ENCODE data around the gene SCGB2A2. TPM values are rescaled to one million over a fixed set of nuclear protein-coding genes. Genes with fewer than 3 reads are reported as not detected.

SCGB2A2 gene
- total RNA-seq, 1 experiment from 2014 or later, result not detected

GRCh38 chr11:62256281-62256680 lies 13.7 kb upstream of the SCGB2A2 start:
- Mint-ChIP-seq H3K27me3 (ENCODE audit: insufficient read depth, unreplicated experiment) (peaks cover 34% of the 10 kb centered on the region), H3K4me3 (ENCODE audit: unreplicated experiment) (no peak overlapping the region), H3K27ac (ENCODE audit: low read depth, unreplicated experiment) (no peak overlapping the region), H3K9me3 (ENCODE audit: unreplicated experiment) (peaks cover 11% of the 10 kb centered on the region), H3K36me3 (ENCODE audit: insufficient read depth, unreplicated experiment) (no peaks in the 10 kb centered on the region), H3K4me1 (ENCODE audit: insufficient read depth, unreplicated experiment) (no peaks in the 10 kb centered on the region)
- TF ChIP-seq, protein P1, sequence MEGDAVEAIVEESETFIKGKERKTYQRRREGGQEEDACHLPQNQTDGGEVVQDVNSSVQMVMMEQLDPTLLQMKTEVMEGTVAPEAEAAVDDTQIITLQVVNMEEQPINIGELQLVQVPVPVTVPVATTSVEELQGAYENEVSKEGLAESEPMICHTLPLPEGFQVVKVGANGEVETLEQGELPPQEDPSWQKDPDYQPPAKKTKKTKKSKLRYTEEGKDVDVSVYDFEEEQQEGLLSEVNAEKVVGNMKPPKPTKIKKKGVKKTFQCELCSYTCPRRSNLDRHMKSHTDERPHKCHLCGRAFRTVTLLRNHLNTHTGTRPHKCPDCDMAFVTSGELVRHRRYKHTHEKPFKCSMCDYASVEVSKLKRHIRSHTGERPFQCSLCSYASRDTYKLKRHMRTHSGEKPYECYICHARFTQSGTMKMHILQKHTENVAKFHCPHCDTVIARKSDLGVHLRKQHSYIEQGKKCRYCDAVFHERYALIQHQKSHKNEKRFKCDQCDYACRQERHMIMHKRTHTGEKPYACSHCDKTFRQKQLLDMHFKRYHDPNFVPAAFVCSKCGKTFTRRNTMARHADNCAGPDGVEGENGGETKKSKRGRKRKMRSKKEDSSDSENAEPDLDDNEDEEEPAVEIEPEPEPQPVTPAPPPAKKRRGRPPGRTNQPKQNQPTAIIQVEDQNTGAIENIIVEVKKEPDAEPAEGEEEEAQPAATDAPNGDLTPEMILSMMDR (IDR thresholded peaks at IDR 0.05; ENCODE audit: unreplicated experiment), result no peak
- no peak for DNase-seq (ENCODE audit: unreplicated experiment)
- CTCF ChIA-PET, result interaction anchor here (0.6 to 1.4 kb wide), 3 partner anchors 13 to 140 kb away, joined by 3 read pairs; partner anchors contain the start of gene SCGB1D2
- intact Hi-C loops (cut with micrococcal nuclease), result no loop called here
- BruUV-seq (replicated peaks), result no TSS peak
- POLR2A ChIA-PET, result interaction anchor here (0.8 to 1.8 kb wide), 2 partner anchors 14 to 21 kb away, joined by 6 to 7 read pairs; partner anchors contain the start of gene SCGB1D2

DNA sequence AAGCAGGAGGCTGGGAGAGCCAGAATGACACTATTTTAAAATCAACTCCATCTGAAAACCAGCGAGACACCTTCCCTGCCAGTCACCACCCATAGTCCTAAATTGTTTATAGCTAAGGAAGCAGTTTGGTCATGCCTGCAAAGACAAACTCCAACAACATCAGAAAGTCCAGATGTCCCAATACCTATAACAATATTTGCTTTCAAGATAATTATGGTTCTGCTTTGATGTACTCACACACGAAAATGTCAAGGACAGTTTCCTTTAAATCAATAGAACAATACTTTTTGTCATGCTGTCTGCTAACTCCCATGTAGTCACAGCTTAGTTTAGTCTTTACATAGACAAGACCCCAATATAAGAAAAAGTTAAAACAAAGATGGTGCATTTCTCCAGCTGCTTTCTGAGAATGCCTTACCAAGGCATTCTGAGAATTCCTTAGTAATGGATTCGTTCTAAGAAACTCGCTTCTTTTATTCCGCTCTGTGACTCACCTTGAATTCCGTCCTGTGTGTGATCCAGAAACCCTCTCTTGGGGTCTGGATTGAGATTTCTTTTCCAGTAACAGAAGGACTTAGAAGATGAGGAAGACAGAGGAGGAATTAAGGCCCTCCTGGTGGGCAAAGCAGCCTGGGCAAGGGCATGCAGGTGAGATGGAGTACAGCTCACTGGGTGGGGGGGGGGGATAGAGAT lies 9.6 kb upstream of the SCGB2A2 start:
- H3K36me3 Mint-ChIP-seq (ENCODE audit: insufficient read depth, unreplicated experiment), result no peaks in the 10 kb centered on the region
- no peaks in the 10 kb centered on the region for H3K9me3 Mint-ChIP-seq (ENCODE audit: unreplicated experiment)
- BruUV-seq (replicated peaks), result no TSS peak

GRCh38 chr11:62264004-62264403 lies 6.0 kb upstream of the SCGB2A2 start:
- ChIA-PET CTCF (interaction anchor here (0.6 kb wide), 1 partner anchor 16 kb away, joined by 5 read pairs; no protein-coding TSS in a partner anchor), POLR2A (no interaction called here)
- Mint-ChIP-seq H3K9me3 (ENCODE audit: unreplicated experiment) (no peaks in the 10 kb centered on the region), H3K27me3 (ENCODE audit: insufficient read depth, unreplicated experiment) (peaks cover 40% of the 10 kb centered on the region), H3K4me1 (ENCODE audit: insufficient read depth, unreplicated experiment) (no peaks in the 10 kb centered on the region), H3K36me3 (ENCODE audit: insufficient read depth, unreplicated experiment) (no peaks in the 10 kb centered on the region), H3K27ac (ENCODE audit: low read depth, unreplicated experiment) (no peak overlapping the region), H3K4me3 (ENCODE audit: unreplicated experiment) (no peak overlapping the region)
- TF ChIP-seq, protein P1 (IDR thresholded peaks at IDR 0.05; ENCODE audit: unreplicated experiment), result no peak
- BruUV-seq (replicated peaks), result no TSS peak
- intact Hi-C loops (cut with micrococcal nuclease), result no loop called here
- DNase-seq (ENCODE audit: unreplicated experiment), result no peak

More for the DNA sequence above, 9.6 kb upstream of the SCGB2A2 start:
- ChIA-PET CTCF (interaction anchor here (0.7 to 1.2 kb wide), 3 partner anchors 10 to 56 kb away, joined by 3 read pairs; partner anchors contain the start of gene SCGB2A2), POLR2A (no interaction called here)
- no peaks in the 10 kb centered on the region for H3K4me1 Mint-ChIP-seq (ENCODE audit: insufficient read depth, unreplicated experiment)
- H3K27me3 Mint-ChIP-seq (ENCODE audit: insufficient read depth, unreplicated experiment), result peaks cover 44% of the 10 kb centered on the region
- no peak overlapping the region for H3K4me3 Mint-ChIP-seq (ENCODE audit: unreplicated experiment)
- no peak for DNase-seq (ENCODE audit: unreplicated experiment)
- intact Hi-C loops (cut with micrococcal nuclease), result no loop called here
- TF ChIP-seq, protein P1 (IDR thresholded peaks at IDR 0.05; ENCODE audit: unreplicated experiment), result no peak
- H3K27ac Mint-ChIP-seq (ENCODE audit: low read depth, unreplicated experiment), result no peak overlapping the region

GRCh38 chr11:62266558-62266957 lies 3.4 kb upstream of the SCGB2A2 start:
- no TSS peak for BruUV-seq (replicated peaks)
- H3K27ac Mint-ChIP-seq (ENCODE audit: low read depth, unreplicated experiment), result no peak overlapping the region
- no peaks in the 10 kb centered on the region for H3K9me3 Mint-ChIP-seq (ENCODE audit: unreplicated experiment)
- intact Hi-C loops (cut with micrococcal nuclease), result no loop called here
- no peaks in the 10 kb centered on the region for H3K36me3 Mint-ChIP-seq (ENCODE audit: insufficient read depth, unreplicated experiment)
- ChIA-PET POLR2A (interaction anchor here (0.6 kb wide), 1 partner anchor 325 kb away, joined by 5 read pairs; no protein-coding TSS in a partner anchor), CTCF (interaction anchor here (0.6 to 1.0 kb wide), 5 partner anchors 33 to 294 kb away, joined by 3 read pairs; no protein-coding TSS in a partner anchor)
- no peak overlapping the region for H3K4me3 Mint-ChIP-seq (ENCODE audit: unreplicated experiment)
- TF ChIP-seq, protein P1 (IDR thresholded peaks at IDR 0.05; ENCODE audit: unreplicated experiment), result no peak
- peaks cover 5% of the 10 kb centered on the region for H3K4me1 Mint-ChIP-seq (ENCODE audit: insufficient read depth, unreplicated experiment)
- peaks cover 31% of the 10 kb centered on the region for H3K27me3 Mint-ChIP-seq (ENCODE audit: insufficient read depth, unreplicated experiment)
- DNase-seq (ENCODE audit: unreplicated experiment), result peak; percentile 31

Data from MCF 10A (cell line).